IMR-90 (cell line): ENCODE results near the gene SOD1. TPM values are rescaled to one million over a fixed set of nuclear protein-coding genes. Genes with fewer than 3 reads are reported as not detected.

ENCODE experiments used
- ATAC-seq: fragments of 200-7000 bp; cut with Tn5 transposase; 2 replicates; pipeline ENCODE4 v1.9.1; 2020; ENCODE audit warnings: low read depth, mild to moderate bottlenecking, moderate library complexity
- BruUV-seq: library from RNA; stranded (reverse); fragments of 400-500 nt; replicated peaks from 2 replicates; lab custom pipeline; 2021; lab: Mats Ljungman, UMichigan
- CTCF ChIA-PET: fragments of 300-600 bp; formaldehyde crosslinking; extraction: SDS; loops from one replicate; lab custom pipeline; 2021; ENCODE audit warnings: antibody characterized with exemption; lab: Yijun Ruan, JAX
- POLR2A ChIA-PET: fragments of 300-600 bp; sonication (Branson Sonifier 250); formaldehyde crosslinking; loops from one replicate; lab custom pipeline; 2022; ENCODE audit warnings: antibody characterized with exemption; ENCODE audit not compliant: unreplicated experiment; lab: Charles Lee
- DNase-seq: peaks from one replicate; pipeline ENCODE4 v3.0.0; 2013
- H2AFZ ChIP-seq: replicated peaks from 2 replicates; pipeline ENCODE3; 2013; ENCODE audit warnings: low read length, mild to moderate bottlenecking; ENCODE audit not compliant: poor library complexity
- H2AK5ac ChIP-seq: 2 replicates; pipeline ENCODE4 v1.6.1; 2013; ENCODE audit warnings: low read depth, low read length, inconsistent platforms
- H2AK9ac ChIP-seq: replicated peaks from 2 replicates; pipeline ENCODE3; 2013; ENCODE audit warnings: mild to moderate bottlenecking, low read depth, low read length, moderate library complexity; ENCODE audit not compliant: poor library complexity
- H2BK120ac ChIP-seq: 2 replicates; pipeline ENCODE4 v1.6.1; 2013; ENCODE audit warnings: low read depth, low read length, inconsistent platforms
- H2BK15ac ChIP-seq: 3 replicates; pipeline ENCODE4 v1.6.1; 2013; ENCODE audit warnings: low read depth, low read length, inconsistent platforms
- H2BK20ac ChIP-seq: 2 replicates; pipeline ENCODE4 v1.6.1; 2013; ENCODE audit warnings: low read depth, mild to moderate bottlenecking, inconsistent platforms, low read length, moderate library complexity
- H2BK5ac ChIP-seq: 2 replicates; pipeline ENCODE4 v1.6.1; 2013; ENCODE audit warnings: mild to moderate bottlenecking, low read depth, low read length, inconsistent platforms; ENCODE audit not compliant: poor library complexity, severe bottlenecking
- H3K14ac ChIP-seq: replicated peaks from 2 replicates; pipeline ENCODE4 v1.6.1; 2013; ENCODE audit warnings: low read depth, low read length, inconsistent platforms
- H3K18ac ChIP-seq: 2 replicates; pipeline ENCODE4 v1.6.1; 2013; ENCODE audit warnings: low read depth, low read length, control low read depth
- H3K23ac ChIP-seq: 2 replicates; pipeline ENCODE4 v1.6.1; 2013; ENCODE audit warnings: low read depth, low read length, inconsistent platforms
- H3K27ac ChIP-seq: 2 replicates; pipeline ENCODE4 v1.5.1; 2013; ENCODE audit warnings: mild to moderate bottlenecking, control low read depth, low read length; ENCODE audit not compliant: insufficient read depth
- H3K27me3 ChIP-seq: 2 replicates; pipeline ENCODE4 v1.6.1; 2013; ENCODE audit warnings: low read length; ENCODE audit not compliant: control insufficient read depth, insufficient read depth
- H3K36me3 ChIP-seq: 2 replicates; pipeline ENCODE4 v1.6.1; 2013; ENCODE audit warnings: low read length, mixed read lengths; ENCODE audit not compliant: control insufficient read depth, insufficient read depth
- H3K4ac ChIP-seq: 2 replicates; pipeline ENCODE4 v1.6.1; 2013; ENCODE audit warnings: low read depth, low read length, inconsistent platforms
- H3K4me1 ChIP-seq: 2 replicates; pipeline ENCODE4 v1.6.1; 2013; ENCODE audit warnings: low read length, mixed read lengths; ENCODE audit not compliant: control insufficient read depth, insufficient read depth
- H3K4me2 ChIP-seq: 2 replicates; pipeline ENCODE4 v1.6.1; 2013; ENCODE audit warnings: low read depth, mild to moderate bottlenecking, control low read depth, low read length, moderate library complexity
- H3K4me3 ChIP-seq: 2 replicates; pipeline ENCODE4 v1.5.1; 2013; ENCODE audit warnings: low read depth, mild to moderate bottlenecking, control low read depth, low read length, moderate library complexity; ENCODE audit not compliant: insufficient read depth
- H3K56ac ChIP-seq: 2 replicates; pipeline ENCODE4 v1.6.1; 2013; ENCODE audit warnings: low read length, inconsistent platforms; ENCODE audit not compliant: insufficient read depth; ENCODE audit errors: extremely low read depth
- H3K79me1 ChIP-seq, 2 experiments: 2 replicates each; pipeline ENCODE4 v1.6.1; 2013; ENCODE audit warnings: low read length in 2 of 2, inconsistent platforms in 1 of 2, low read depth in 1 of 2
- H3K9ac ChIP-seq: 2 replicates; pipeline ENCODE4 v1.6.1; 2013; ENCODE audit warnings: low read depth, low read length, control low read depth
- H3K9me1 ChIP-seq: 2 replicates; pipeline ENCODE4 v1.6.1; 2013; ENCODE audit warnings: low read length, inconsistent platforms; ENCODE audit not compliant: insufficient read depth
- H3K9me3 ChIP-seq: 2 replicates; pipeline ENCODE4 v1.6.1; 2013; ENCODE audit warnings: low read length; ENCODE audit not compliant: control insufficient read depth, insufficient read depth
- H4K20me1 ChIP-seq: 2 replicates; pipeline ENCODE4 v1.6.1; 2013; ENCODE audit warnings: low read length, inconsistent platforms; ENCODE audit not compliant: insufficient read depth
- H4K5ac ChIP-seq: 2 replicates; pipeline ENCODE4 v1.6.1; 2013; ENCODE audit warnings: mild to moderate bottlenecking, low read depth, low read length, control low read depth
- H4K8ac ChIP-seq, 2 experiments: 2 replicates each; pipeline ENCODE4 v1.6.1; 2013; ENCODE audit warnings: low read depth in 2 of 2, low read length in 2 of 2, control low read depth in 1 of 2, inconsistent platforms in 1 of 2
- H4K91ac ChIP-seq: 2 replicates; pipeline ENCODE4 v1.6.1; 2013; ENCODE audit warnings: low read depth, low read length, inconsistent platforms; ENCODE audit not compliant: insufficient read depth
- MAFK ChIP-seq: IDR thresholded peaks from 2 replicates; pipeline ENCODE4 v1.6.1; 2012; ENCODE audit warnings: low read depth, low read length, improper control_type of control experiment
- MAZ ChIP-seq: IDR thresholded peaks from 2 replicates; pipeline ENCODE4 v1.6.1; 2012; ENCODE audit warnings: low read depth, mild to moderate bottlenecking, low read length, improper control_type of control experiment, moderate library complexity, borderline replicate concordance
- MXI1 ChIP-seq: IDR thresholded peaks from 2 replicates; pipeline ENCODE4 v1.6.1; 2012; ENCODE audit warnings: low read depth, mild to moderate bottlenecking, low read length, moderate library complexity, borderline replicate concordance
- NFE2L2 ChIP-seq: fragments of 150-350 bp; IDR thresholded peaks from 2 replicates; pipeline ENCODE4 v1.6.1; 2016; ENCODE audit warnings: low read depth, mild to moderate bottlenecking, low read length
- WGBS, 2 experiments: methylation state at CpG; one replicate each; pipeline versions ENCODE4 v1.1.5 to v1.1.7; 2013; ENCODE audit warnings: missing lambda C conversion rate in 2 of 2; ENCODE audit not compliant: insufficient read length in 1 of 2; ENCODE audit errors: extremely low coverage in 2 of 2; 5-methylcytosine and 5-hydroxymethylcytosine counted together
- dilution Hi-C: fragments of 300-500 bp; cut with HindIII; formaldehyde crosslinking; loops from one replicate; pipeline ENCODE4 v1.14.3; 2018; ENCODE audit warnings: low sequenced_read_pairs; ENCODE audit not compliant: unreplicated experiment
- in situ Hi-C: fragments of 300-500 bp; cut with MboI; formaldehyde crosslinking; loops from 3 replicates; pipeline ENCODE4 v1.14.3; 2019; ENCODE audit warnings: low sequenced_read_pairs, inconsistent platforms, mixed read lengths
- intact Hi-C: fragments of 100-400 bp; cut with micrococcal nuclease; formaldehyde crosslinking; loops from 2 replicates; pipeline ENCODE4 v1.10.0; 2022
- polyA plus RNA-seq, 3 experiments: library from polyadenylated mRNA; depleted of rRNA; stranded (reverse); fragments of >200 nt; gene quantifications; 2 replicates each; pipeline ENCODE4 v1.2.3, GENCODE V29; 2012; ENCODE audit warnings: low replicate concordance in 1 of 3
- total RNA-seq: library from RNA; depleted of rRNA; stranded (reverse); fragments of >200 nt; gene quantifications from 2 replicates; pipeline ENCODE4 v1.2.3, GENCODE V29; 2012
- TF ChIP-seq, protein P1 (sequence below): fragments of 150-350 bp; IDR thresholded peaks from 2 replicates; pipeline ENCODE4 v1.6.1; 2016; ENCODE audit warnings: low read depth, mild to moderate bottlenecking, low read length, moderate library complexity, borderline replicate concordance

Gene SOD1
- total and polyA plus RNA-seq, 2 of the 4 experiments (the other 2 are of a cell fraction) = 312 to 392 TPM

DNA sequence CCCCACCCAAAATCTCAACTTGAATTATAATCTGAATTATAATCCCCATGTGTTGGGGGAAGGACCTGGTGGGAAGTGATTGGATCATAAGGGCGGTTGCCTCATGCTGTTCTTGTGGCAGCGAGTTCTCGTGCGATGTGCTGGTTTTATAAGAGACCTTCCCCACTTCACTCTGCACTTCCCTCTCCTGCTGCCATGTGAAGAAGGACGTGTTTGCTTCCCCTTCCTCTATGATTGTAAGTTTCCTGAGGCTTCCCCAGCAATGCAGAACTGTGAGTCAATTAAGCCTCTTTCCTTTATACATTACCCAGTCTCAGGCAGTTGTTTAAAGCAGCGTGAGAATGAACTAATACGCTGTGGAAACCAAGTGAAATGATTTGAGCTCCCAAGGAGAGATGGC is 48.0 kb upstream of the SOD1 start:
- Histone ChIP-seq H2BK120ac (no peak overlapping the region), H2BK20ac (no peak overlapping the region), H3K79me1 (no peaks in the 10 kb centered on the region), H3K14ac (no peak overlapping the region), H3K9me3 (no peaks in the 10 kb centered on the region), H3K27ac (no peak overlapping the region), H3K4me2 (no peak overlapping the region), H3K4me3 (no peak overlapping the region), H2BK5ac (no peak overlapping the region), H3K56ac (no peak overlapping the region), H3K9me1 (no peaks in the 10 kb centered on the region), H2AK5ac (no peak overlapping the region), H4K8ac (no peak overlapping the region), H2AK9ac (no peak overlapping the region), H3K23ac (no peak overlapping the region), H3K4me1 (no peaks in the 10 kb centered on the region), H2BK15ac (no peak overlapping the region), H4K20me1 (no peaks in the 10 kb centered on the region), H3K9ac (no peak overlapping the region), H4K91ac (no peak overlapping the region), H3K36me3 (no peaks in the 10 kb centered on the region), H3K18ac (no peak overlapping the region), H2AFZ (no peak overlapping the region), H4K5ac (no peak overlapping the region), H3K4ac (no peak overlapping the region), H3K27me3 (peaks cover 7% of the 10 kb centered on the region; the same call in 1 of the 2 replicates)
- BruUV-seq = no TSS peak
- POLR2A ChIA-PET = no interaction called here
- 100% methylated on average over 1 of the region's 7 CpGs; no CpG with 5 or more reads in 1 of the 2 experiments for whole genome bisulfite sequencing, 2 experiments
- CTCF ChIA-PET = no interaction called here
- intact Hi-C loops = no loop called here
- in situ Hi-C loops = no loop called here
- DNase-seq (no peak), ATAC-seq (no peak)
- TF ChIP-seq MAZ (no peak), MXI1 (no peak), MAFK (no peak), NFE2L2 (no peak)
- TF ChIP-seq, protein P1, sequence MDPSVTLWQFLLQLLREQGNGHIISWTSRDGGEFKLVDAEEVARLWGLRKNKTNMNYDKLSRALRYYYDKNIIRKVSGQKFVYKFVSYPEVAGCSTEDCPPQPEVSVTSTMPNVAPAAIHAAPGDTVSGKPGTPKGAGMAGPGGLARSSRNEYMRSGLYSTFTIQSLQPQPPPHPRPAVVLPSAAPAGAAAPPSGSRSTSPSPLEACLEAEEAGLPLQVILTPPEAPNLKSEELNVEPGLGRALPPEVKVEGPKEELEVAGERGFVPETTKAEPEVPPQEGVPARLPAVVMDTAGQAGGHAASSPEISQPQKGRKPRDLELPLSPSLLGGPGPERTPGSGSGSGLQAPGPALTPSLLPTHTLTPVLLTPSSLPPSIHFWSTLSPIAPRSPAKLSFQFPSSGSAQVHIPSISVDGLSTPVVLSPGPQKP = no peak
- dilution Hi-C loops = no loop called here
